ENCODE results near the gene PARD6B. TPM values are rescaled to one million over a fixed set of nuclear protein-coding genes. Genes with fewer than 3 reads are reported as not detected.
A peak's percentile ranks its signal among the peaks of the same experiment; 100 is the strongest.
"Not testable (repeated sequence)": the region's sequence is repeated elsewhere in the genome, so short reads cannot be mapped to it uniquely, and the experiment has no call there.

The PARD6B gene
- total RNA-seq, 2 donors from 2014 or later = 3.8 to 4.1 TPM

DNA sequence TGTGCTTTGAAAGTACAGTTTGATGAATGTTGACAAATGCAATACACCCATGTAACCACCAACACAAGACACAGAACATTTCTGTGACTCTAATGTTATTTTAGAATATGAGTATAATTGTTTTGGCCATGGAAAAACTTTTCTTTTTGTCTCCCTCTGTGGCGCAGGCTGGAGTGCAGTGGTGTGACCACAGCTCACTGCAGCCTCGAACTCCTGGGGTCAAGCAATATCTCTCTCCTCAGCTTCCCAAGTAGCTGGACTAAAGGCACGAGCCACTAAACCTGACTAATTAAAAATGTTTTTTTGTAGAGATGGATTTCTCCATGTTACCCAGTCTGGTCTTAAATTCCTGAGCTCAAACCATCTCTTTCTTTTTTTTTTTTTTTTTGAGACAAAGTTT lies 43.1 kb downstream of the PARD6B start:
- peaks cover 0 to 6% of the 10 kb centered on the region in 2 donors for H3K27me3 Mint-ChIP-seq
- DNase-seq (ENCODE audit: low spot score) (no peak), ATAC-seq (no peak)
- no peaks in the 10 kb centered on the region for H3K36me3 Mint-ChIP-seq
- no peak overlapping the region for H3K27ac Mint-ChIP-seq
- H3K9me3 Mint-ChIP-seq = no peaks in the 10 kb centered on the region
- no peaks in the 10 kb centered on the region for H3K4me1 Mint-ChIP-seq (ENCODE audit: low read depth in 2 of 2)
- no peak overlapping the region for H3K4me3 Mint-ChIP-seq

DNA sequence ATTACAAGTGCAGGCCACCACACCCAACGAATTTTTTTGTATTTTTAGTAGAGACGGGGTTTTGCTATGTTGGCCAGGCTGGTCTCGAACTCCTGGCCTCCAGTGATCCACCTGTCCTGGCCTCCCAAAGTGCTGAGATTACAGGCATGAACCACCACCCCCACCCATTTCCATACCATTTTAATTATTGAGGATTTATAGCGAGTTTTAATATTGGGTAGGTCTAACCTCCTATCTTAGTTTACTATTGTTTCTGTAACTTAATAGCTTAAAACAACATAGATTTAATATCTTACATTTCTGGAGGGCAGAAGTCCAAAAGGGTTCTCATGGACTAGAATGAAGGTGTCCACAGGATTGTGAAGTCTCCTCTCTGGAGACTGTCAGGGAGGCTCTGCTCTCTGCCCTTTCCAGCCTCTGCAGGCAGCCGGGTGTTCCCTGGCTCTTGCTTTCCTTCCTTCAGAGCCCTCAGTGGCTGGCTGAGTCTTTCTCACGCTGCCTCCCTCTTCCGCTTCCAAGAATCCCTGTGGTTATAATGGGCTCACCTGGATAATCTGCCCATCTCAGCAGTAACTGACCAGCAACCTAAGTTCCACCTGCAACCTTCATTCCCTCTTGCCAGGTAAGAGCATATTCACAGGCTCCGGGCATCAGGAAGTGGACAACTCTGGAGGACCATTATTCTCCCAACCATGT lies 44.9 kb downstream of the PARD6B start:
- no peaks in the 10 kb centered on the region for H3K36me3 Mint-ChIP-seq
- H3K27me3 Mint-ChIP-seq = peaks cover 8 to 13% of the 10 kb centered on the region in 2 donors
- H3K4me3 Mint-ChIP-seq = no peak overlapping the region
- H3K27ac Mint-ChIP-seq = no peak overlapping the region
- H3K9me3 Mint-ChIP-seq = no peaks in the 10 kb centered on the region
- ATAC-seq = no peak
- no peak for DNase-seq (ENCODE audit: low spot score)
- no peaks in the 10 kb centered on the region for H3K4me1 Mint-ChIP-seq (ENCODE audit: low read depth in 2 of 2)

DNA sequence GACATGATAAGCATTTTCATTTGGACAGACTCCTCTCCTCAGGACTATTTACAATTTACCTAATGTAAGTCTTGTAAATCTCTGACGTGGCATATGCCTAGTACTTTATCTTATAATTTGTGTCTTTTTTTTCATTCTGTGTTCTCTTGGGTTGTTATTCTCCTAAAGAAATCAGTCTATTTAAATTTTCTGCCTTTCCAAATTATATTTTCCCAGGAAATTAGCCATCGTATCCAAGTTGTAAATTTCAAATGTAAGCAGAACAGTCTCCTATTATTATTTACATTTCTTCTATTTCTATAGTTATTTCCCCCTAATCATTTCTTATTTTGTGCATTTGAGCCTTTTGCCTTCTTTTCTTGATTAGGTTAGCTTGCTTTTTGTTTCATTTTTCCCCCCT lies 46.0 kb downstream of the PARD6B start:
- peaks cover 8 to 13% of the 10 kb centered on the region in 2 donors for H3K27me3 Mint-ChIP-seq

DNA sequence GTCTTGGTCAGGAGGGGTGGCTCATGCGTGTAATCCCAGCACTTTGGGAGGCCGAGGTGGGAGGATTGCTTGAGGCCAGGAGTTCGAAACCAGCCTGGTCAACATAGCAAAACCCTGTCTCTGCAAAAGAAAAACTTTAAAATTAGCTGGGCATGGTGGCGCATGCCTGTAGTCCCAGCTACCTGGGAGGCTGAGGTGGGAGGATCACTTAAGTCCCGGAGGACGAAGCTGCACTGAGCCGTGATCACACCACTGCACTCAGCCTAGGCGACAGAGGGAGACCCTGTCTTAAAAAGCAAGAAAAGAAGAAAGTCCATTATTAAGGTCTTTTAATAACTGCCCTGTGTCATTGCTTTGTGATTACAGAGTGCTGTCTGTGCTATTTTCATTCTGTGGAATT lies 47.6 kb downstream of the PARD6B start:
- DNase-seq (ENCODE audit: low spot score); ATAC-seq: not testable (repeated sequence)

More for the DNA sequence above, 46.0 kb downstream of the PARD6B start:
- DNase-seq (ENCODE audit: low spot score) = no peak
- Mint-ChIP-seq H3K4me3 (no peak overlapping the region), H3K27ac (no peak overlapping the region), H3K36me3 (no peaks in the 10 kb centered on the region), H3K9me3 (no peaks in the 10 kb centered on the region), H3K4me1 (ENCODE audit: low read depth in 2 of 2) (no peaks in the 10 kb centered on the region)
- no peak for ATAC-seq

DNA sequence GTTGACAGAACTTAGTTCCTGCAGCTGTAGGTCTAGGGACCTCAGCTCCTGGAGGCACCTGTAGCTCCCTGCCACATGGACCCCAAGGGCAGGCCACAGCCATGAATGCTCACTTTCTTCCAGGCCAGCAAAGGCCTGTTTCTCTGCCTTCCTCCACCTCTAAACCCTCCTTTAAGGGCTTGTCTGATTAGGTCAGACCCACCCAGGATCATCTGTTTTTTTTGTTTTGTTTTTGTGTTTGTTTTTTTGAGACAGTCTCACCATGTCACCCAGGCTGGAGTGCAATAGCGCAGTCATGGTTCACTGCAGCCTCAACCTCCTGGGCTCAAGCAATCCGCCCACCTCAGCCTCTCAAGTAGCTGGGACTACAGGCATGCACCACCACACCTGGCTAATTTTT lies 52.0 kb downstream of the PARD6B start:
- H3K27me3 Mint-ChIP-seq = peaks cover 8 to 11% of the 10 kb centered on the region in 2 donors
- H3K4me1 Mint-ChIP-seq (ENCODE audit: low read depth in 2 of 2) = no peaks in the 10 kb centered on the region
- H3K36me3 Mint-ChIP-seq = no peaks in the 10 kb centered on the region
- ATAC-seq (no peak), DNase-seq (ENCODE audit: low spot score) (no peak)
- no peaks in the 10 kb centered on the region for H3K9me3 Mint-ChIP-seq
- no peak overlapping the region for H3K4me3 Mint-ChIP-seq
- H3K27ac Mint-ChIP-seq = no peak overlapping the region

More for the DNA sequence above, 47.6 kb downstream of the PARD6B start:
- H3K4me3 Mint-ChIP-seq; H3K27ac Mint-ChIP-seq; H3K9me3 Mint-ChIP-seq; H3K4me1 Mint-ChIP-seq (ENCODE audit: low read depth in 2 of 2); H3K36me3 Mint-ChIP-seq: not testable (repeated sequence)
- peaks cover 8 to 13% of the 10 kb centered on the region in 2 donors for H3K27me3 Mint-ChIP-seq

DNA sequence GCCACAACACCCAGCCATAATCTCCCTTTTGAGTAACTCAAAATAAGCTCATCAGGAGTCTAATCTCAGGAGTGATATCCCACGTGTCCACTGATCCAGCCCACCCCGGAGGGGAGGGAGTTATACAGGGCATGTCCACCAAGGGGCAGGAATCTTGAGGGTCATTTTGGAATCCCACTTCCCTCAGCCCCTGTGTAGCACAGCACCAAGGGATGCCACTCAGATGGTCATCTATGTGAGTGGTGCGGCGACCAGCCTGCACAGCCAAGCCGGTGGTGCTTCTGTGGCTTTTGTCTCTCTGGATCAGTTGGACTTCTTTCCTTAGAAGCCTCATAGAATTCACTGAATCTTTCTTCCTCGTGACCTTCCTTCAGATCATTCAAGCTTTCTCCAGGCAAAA lies 52.5 kb downstream of the PARD6B start:
- ATAC-seq (no peak), DNase-seq (ENCODE audit: low spot score) (no peak)
- peaks cover 8 to 11% of the 10 kb centered on the region in 2 donors for H3K27me3 Mint-ChIP-seq
- no peak overlapping the region for H3K27ac Mint-ChIP-seq
- H3K9me3 Mint-ChIP-seq = no peaks in the 10 kb centered on the region
- no peaks in the 10 kb centered on the region for H3K36me3 Mint-ChIP-seq
- H3K4me1 Mint-ChIP-seq (ENCODE audit: low read depth in 2 of 2) = no peaks in the 10 kb centered on the region
- no peak overlapping the region for H3K4me3 Mint-ChIP-seq

DNA sequence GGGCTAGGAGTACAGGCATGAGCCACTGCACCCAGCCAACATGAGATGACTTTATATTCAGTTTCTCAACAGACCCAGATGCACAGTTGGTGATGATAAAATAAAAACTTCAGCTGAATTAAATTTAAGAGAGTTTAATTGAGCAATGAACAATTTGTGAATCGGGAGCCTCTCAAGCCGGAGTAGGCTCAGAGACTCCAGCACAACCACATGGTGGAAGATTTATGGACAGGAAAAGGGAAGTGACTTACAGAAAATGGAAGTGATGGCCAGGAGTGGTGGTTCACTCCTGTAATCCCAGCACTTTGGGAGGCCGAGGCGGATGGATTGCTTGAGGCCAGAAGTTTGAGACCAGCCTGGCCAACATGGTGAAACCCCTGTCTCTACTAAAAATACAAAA lies 53.1 kb downstream of the PARD6B start:
- DNase-seq (ENCODE audit: low spot score) (no peak), ATAC-seq (no peak)
- Mint-ChIP-seq H3K9me3 (no peaks in the 10 kb centered on the region), H3K27ac (no peak overlapping the region), H3K36me3 (no peaks in the 10 kb centered on the region), H3K27me3 (peaks cover 8 to 11% of the 10 kb centered on the region in 2 donors), H3K4me1 (ENCODE audit: low read depth in 2 of 2) (no peaks in the 10 kb centered on the region), H3K4me3 (no peak overlapping the region)

DNA sequence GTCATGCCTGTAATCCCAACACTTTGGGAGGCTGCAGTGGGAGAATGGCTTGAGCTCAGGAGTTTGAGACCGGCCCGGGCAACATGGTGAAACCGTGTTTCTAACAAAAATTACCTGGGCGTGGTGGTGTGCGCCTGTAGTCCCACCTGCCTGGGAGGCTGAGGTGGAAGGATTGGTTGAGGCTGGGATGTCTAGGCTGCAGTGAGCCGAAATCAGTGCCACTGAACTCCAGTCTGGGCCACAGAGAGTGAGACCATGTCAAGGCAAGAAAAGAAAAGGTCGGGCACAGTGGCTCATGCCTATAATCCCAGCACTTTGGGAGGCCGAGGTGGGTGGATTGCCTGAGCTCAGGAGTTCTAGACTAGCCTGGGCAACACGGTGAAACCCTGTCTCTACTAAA lies 55.3 kb downstream of the PARD6B start:
- H3K4me1 Mint-ChIP-seq (ENCODE audit: low read depth in 2 of 2) = peaks cover 0 to 2% of the 10 kb centered on the region in 2 donors
- no peaks in the 10 kb centered on the region for H3K9me3 Mint-ChIP-seq
- no peaks in the 10 kb centered on the region for H3K36me3 Mint-ChIP-seq
- no peak for ATAC-seq
- peaks cover 0 to 5% of the 10 kb centered on the region in 2 donors for H3K27me3 Mint-ChIP-seq
- no peak overlapping the region for H3K4me3 Mint-ChIP-seq
- no peak for DNase-seq (ENCODE audit: low spot score)
- H3K27ac Mint-ChIP-seq = no peak overlapping the region

DNA sequence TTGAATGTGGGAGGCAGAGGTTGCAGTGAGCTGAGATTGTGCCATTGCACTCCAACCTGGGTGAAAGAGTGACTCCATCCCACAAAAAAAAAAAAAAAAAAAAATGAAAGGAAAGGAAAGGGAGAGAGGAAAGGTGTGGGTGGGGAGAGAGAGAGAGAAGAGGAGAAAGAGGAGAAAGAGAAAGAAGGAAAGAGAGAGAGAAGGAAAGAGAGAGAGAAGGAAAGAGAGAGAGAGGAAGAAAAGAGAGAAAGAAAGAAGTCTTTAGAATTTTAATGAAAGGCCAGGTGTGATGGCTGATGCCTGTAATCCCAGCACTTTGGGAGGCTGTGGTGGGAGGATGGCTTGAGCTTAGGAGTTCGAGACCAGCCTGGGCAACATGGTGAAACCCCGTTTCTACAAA lies 55.8 kb downstream of the PARD6B start:
- no peaks in the 10 kb centered on the region for H3K36me3 Mint-ChIP-seq

DNA sequence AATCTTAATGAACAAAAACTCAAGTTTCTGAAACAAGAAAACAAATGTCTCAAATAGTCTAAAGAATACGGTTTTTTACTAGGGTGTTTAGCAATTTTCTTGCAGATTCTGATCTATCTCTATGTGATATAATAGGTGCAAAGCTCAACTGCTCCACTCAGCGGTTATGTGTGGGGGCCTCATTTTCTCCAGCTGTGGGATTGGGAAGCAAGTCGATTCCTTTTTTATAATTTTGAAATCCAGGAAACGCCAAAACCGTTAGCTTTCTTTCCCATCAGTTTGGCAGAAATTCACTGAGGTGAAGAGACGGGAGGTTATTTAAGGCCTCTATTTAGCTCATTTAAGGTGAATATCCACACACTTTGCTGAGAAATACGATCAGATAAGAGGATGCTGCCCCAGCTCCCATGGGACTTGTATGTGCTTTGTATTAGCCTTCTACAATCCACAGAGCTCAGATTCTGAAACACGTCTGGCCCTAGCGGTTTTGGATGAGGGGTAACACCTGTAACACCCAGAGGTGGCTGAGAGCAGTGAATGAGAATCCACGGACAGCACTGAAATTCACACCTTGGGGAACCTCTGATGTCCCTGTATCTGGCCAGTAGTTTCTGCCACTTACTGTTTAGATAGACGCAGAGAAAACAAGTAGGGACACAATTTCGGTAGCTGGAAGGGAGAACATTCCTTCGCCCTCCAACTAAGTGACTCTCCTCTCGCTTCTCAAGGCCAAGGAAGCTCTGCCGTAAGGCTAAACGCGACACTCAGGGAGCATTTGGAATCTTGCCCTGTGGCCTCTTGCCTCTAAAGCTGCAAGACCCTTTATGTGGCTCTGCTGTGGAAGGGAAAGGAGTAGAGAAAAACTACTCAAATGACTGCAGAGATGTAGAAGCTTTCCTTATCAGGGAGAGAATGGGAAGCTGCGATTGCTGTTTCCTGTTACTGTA lies 56.9 kb downstream of the PARD6B start:
- H3K36me3 Mint-ChIP-seq = no peaks in the 10 kb centered on the region
- H3K4me3 Mint-ChIP-seq = no peak overlapping the region
- H3K4me1 Mint-ChIP-seq (ENCODE audit: low read depth in 2 of 2) = peaks cover 5 to 6% of the 10 kb centered on the region in 2 donors
- no peak overlapping the region for H3K27ac Mint-ChIP-seq
- ATAC-seq (no peak), DNase-seq (ENCODE audit: low spot score) (no peak)
- H3K27me3 Mint-ChIP-seq = peaks cover 0 to 5% of the 10 kb centered on the region in 2 donors
- H3K9me3 Mint-ChIP-seq = no peaks in the 10 kb centered on the region

More for the DNA sequence above, 55.8 kb downstream of the PARD6B start:
- H3K4me1 Mint-ChIP-seq (ENCODE audit: low read depth in 2 of 2) = peaks cover 0 to 2% of the 10 kb centered on the region in 2 donors
- H3K4me3 Mint-ChIP-seq = no peak overlapping the region
- DNase-seq (ENCODE audit: low spot score) (no peak), ATAC-seq (no peak)
- H3K9me3 Mint-ChIP-seq = no peaks in the 10 kb centered on the region
- H3K27ac Mint-ChIP-seq = no peak overlapping the region
- peaks cover 0 to 5% of the 10 kb centered on the region in 2 donors for H3K27me3 Mint-ChIP-seq

DNA sequence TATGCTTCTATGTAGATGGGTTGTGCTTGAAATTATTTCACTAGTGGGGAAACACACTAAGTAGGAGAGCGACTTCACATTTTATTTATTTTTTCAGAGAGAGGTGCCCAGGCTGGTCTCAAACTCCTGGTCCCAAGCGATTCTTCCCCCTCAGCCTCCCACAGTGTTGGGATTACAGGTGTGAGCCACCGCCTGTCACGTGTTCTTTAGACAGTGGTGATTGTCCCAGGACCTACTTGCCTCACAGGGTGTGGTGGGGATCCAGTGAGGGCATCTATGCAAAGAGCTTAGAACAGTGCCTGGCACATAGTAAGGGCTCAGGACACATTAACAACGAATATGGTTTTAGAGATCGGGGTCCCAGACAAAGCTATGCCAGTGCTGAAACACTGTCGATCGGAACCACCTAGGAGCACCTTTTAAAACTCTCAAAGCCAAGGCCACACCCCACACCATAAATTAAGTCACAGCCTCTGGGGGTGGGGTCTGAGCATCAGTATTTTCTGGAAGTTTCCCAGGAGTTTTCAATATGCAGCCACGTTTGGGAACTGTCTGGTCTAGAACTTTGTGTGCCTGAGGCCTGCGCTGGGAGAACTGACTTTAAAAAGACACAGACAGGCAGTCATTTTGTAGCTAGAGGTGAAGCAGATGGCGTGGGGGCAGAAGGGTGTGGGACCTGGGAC lies 58.7 kb downstream of the PARD6B start:
- no peak overlapping the region for H3K4me3 Mint-ChIP-seq

DNA sequence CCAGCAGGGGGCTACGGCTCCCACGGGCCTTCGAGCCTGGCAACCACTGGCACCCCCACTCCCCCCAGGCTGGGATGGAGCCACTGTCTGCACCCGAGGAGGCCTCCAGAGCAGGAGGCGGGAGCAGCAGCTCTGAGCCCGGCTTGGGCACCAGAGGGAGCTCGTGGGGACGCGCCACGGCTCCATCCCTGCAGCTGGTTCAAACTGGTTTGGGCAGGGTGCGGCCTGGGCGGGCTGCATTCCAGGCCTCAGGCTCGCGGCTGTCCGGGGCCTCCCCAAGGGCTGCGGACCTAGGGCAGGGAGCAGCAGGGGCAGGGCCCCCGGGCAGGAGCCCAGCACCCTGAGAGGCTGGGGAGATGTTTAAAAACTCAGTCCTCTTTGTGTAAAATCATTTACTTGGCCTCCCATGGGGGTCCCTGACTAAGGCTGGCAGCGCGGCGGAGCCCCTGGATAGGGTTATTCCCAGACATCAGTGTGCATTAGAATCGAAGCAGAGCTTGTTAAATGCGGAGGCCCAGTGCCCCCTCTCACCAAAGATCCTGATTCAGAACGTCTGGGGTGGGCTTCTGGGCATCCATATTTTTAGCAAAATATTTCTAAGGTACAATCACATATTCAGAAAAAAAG lies 59.4 kb downstream of the PARD6B start:
- Mint-ChIP-seq H3K36me3 (no peaks in the 10 kb centered on the region), H3K4me1 (ENCODE audit: low read depth in 2 of 2) (peaks cover 9 to 10% of the 10 kb centered on the region in 2 donors), H3K9me3 (no peaks in the 10 kb centered on the region), H3K4me3 (no peak overlapping the region), H3K27me3 (peaks cover 0 to 2% of the 10 kb centered on the region in 2 donors), H3K27ac (no peak overlapping the region)
- DNase-seq (ENCODE audit: low spot score) = peak; percentile 87
- peak; percentile 74 to 78 for ATAC-seq

More for the DNA sequence above, 58.7 kb downstream of the PARD6B start:
- H3K27ac Mint-ChIP-seq = no peak overlapping the region
- no peak for ATAC-seq
- peaks cover 5 to 6% of the 10 kb centered on the region in 2 donors for H3K4me1 Mint-ChIP-seq (ENCODE audit: low read depth in 2 of 2)
- no peaks in the 10 kb centered on the region for H3K36me3 Mint-ChIP-seq
- no peaks in the 10 kb centered on the region for H3K9me3 Mint-ChIP-seq
- H3K27me3 Mint-ChIP-seq = peaks cover 0 to 2% of the 10 kb centered on the region in 2 donors
- no peak for DNase-seq (ENCODE audit: low spot score)

Data from natural killer cell treated with Interleukin-12 subunit alpha and Interleukin-12 subunit beta and Interleukin-15 and Interleukin-18, amount 100 ng/mL, for 72 hours (primary cell).